IMR-90 (cell line): ENCODE data around the gene LRRC47. TPM values are rescaled to one million over a fixed set of nuclear protein-coding genes. Genes with fewer than 3 reads are reported as not detected.

Experiments
- ATAC-seq: fragments of 200-7000 bp; cut with Tn5 transposase; 2 replicates; pipeline ENCODE4 v1.9.1; 2020; ENCODE audit warnings: low read depth, mild to moderate bottlenecking, moderate library complexity
- BruUV-seq: library from RNA; stranded (reverse); fragments of 400-500 nt; replicated peaks from 2 replicates; lab custom pipeline; 2021; lab: Mats Ljungman, UMichigan
- CTCF ChIA-PET: fragments of 300-600 bp; formaldehyde crosslinking; extraction: SDS; loops from one replicate; lab custom pipeline; 2021; ENCODE audit warnings: antibody characterized with exemption; lab: Yijun Ruan, JAX
- POLR2A ChIA-PET: fragments of 300-600 bp; sonication (Branson Sonifier 250); formaldehyde crosslinking; loops from one replicate; lab custom pipeline; 2022; ENCODE audit warnings: antibody characterized with exemption; ENCODE audit not compliant: unreplicated experiment; lab: Charles Lee
- DNase-seq: peaks from one replicate; pipeline ENCODE4 v3.0.0; 2013
- H2AFZ ChIP-seq: replicated peaks from 2 replicates; pipeline ENCODE3; 2013; ENCODE audit warnings: low read length, mild to moderate bottlenecking; ENCODE audit not compliant: poor library complexity
- H2AK5ac ChIP-seq: 2 replicates; pipeline ENCODE4 v1.6.1; 2013; ENCODE audit warnings: low read depth, low read length, inconsistent platforms
- H2AK9ac ChIP-seq: replicated peaks from 2 replicates; pipeline ENCODE3; 2013; ENCODE audit warnings: mild to moderate bottlenecking, low read depth, low read length, moderate library complexity; ENCODE audit not compliant: poor library complexity
- H2BK120ac ChIP-seq: 2 replicates; pipeline ENCODE4 v1.6.1; 2013; ENCODE audit warnings: low read depth, low read length, inconsistent platforms
- H2BK15ac ChIP-seq: 3 replicates; pipeline ENCODE4 v1.6.1; 2013; ENCODE audit warnings: low read depth, low read length, inconsistent platforms
- H2BK20ac ChIP-seq: 2 replicates; pipeline ENCODE4 v1.6.1; 2013; ENCODE audit warnings: low read depth, mild to moderate bottlenecking, inconsistent platforms, low read length, moderate library complexity
- H2BK5ac ChIP-seq: 2 replicates; pipeline ENCODE4 v1.6.1; 2013; ENCODE audit warnings: mild to moderate bottlenecking, low read depth, low read length, inconsistent platforms; ENCODE audit not compliant: poor library complexity, severe bottlenecking
- H3K14ac ChIP-seq: replicated peaks from 2 replicates; pipeline ENCODE4 v1.6.1; 2013; ENCODE audit warnings: low read depth, low read length, inconsistent platforms
- H3K18ac ChIP-seq: 2 replicates; pipeline ENCODE4 v1.6.1; 2013; ENCODE audit warnings: low read depth, low read length, control low read depth
- H3K23ac ChIP-seq: 2 replicates; pipeline ENCODE4 v1.6.1; 2013; ENCODE audit warnings: low read depth, low read length, inconsistent platforms
- H3K27ac ChIP-seq: 2 replicates; pipeline ENCODE4 v1.5.1; 2013; ENCODE audit warnings: mild to moderate bottlenecking, control low read depth, low read length; ENCODE audit not compliant: insufficient read depth
- H3K27me3 ChIP-seq: 2 replicates; pipeline ENCODE4 v1.6.1; 2013; ENCODE audit warnings: low read length; ENCODE audit not compliant: control insufficient read depth, insufficient read depth
- H3K36me3 ChIP-seq: 2 replicates; pipeline ENCODE4 v1.6.1; 2013; ENCODE audit warnings: low read length, mixed read lengths; ENCODE audit not compliant: control insufficient read depth, insufficient read depth
- H3K4ac ChIP-seq: 2 replicates; pipeline ENCODE4 v1.6.1; 2013; ENCODE audit warnings: low read depth, low read length, inconsistent platforms
- H3K4me1 ChIP-seq: 2 replicates; pipeline ENCODE4 v1.6.1; 2013; ENCODE audit warnings: low read length, mixed read lengths; ENCODE audit not compliant: control insufficient read depth, insufficient read depth
- H3K4me2 ChIP-seq: 2 replicates; pipeline ENCODE4 v1.6.1; 2013; ENCODE audit warnings: low read depth, mild to moderate bottlenecking, control low read depth, low read length, moderate library complexity
- H3K4me3 ChIP-seq: 2 replicates; pipeline ENCODE4 v1.5.1; 2013; ENCODE audit warnings: low read depth, mild to moderate bottlenecking, control low read depth, low read length, moderate library complexity; ENCODE audit not compliant: insufficient read depth
- H3K56ac ChIP-seq: 2 replicates; pipeline ENCODE4 v1.6.1; 2013; ENCODE audit warnings: low read length, inconsistent platforms; ENCODE audit not compliant: insufficient read depth; ENCODE audit errors: extremely low read depth
- H3K79me1 ChIP-seq, 2 experiments: 2 replicates each; pipeline ENCODE4 v1.6.1; 2013; ENCODE audit warnings: low read length in 2 of 2, inconsistent platforms in 1 of 2, low read depth in 1 of 2
- H3K9ac ChIP-seq: 2 replicates; pipeline ENCODE4 v1.6.1; 2013; ENCODE audit warnings: low read depth, low read length, control low read depth
- H3K9me1 ChIP-seq: 2 replicates; pipeline ENCODE4 v1.6.1; 2013; ENCODE audit warnings: low read length, inconsistent platforms; ENCODE audit not compliant: insufficient read depth
- H3K9me3 ChIP-seq: 2 replicates; pipeline ENCODE4 v1.6.1; 2013; ENCODE audit warnings: low read length; ENCODE audit not compliant: control insufficient read depth, insufficient read depth
- H4K20me1 ChIP-seq: 2 replicates; pipeline ENCODE4 v1.6.1; 2013; ENCODE audit warnings: low read length, inconsistent platforms; ENCODE audit not compliant: insufficient read depth
- H4K5ac ChIP-seq: 2 replicates; pipeline ENCODE4 v1.6.1; 2013; ENCODE audit warnings: mild to moderate bottlenecking, low read depth, low read length, control low read depth
- H4K8ac ChIP-seq, 2 experiments: 2 replicates each; pipeline ENCODE4 v1.6.1; 2013; ENCODE audit warnings: low read depth in 2 of 2, low read length in 2 of 2, control low read depth in 1 of 2, inconsistent platforms in 1 of 2
- H4K91ac ChIP-seq: 2 replicates; pipeline ENCODE4 v1.6.1; 2013; ENCODE audit warnings: low read depth, low read length, inconsistent platforms; ENCODE audit not compliant: insufficient read depth
- BHLHE40 ChIP-seq: fragments of 150-350 bp; IDR thresholded peaks from 2 replicates; pipeline ENCODE4 v1.6.1; 2016; ENCODE audit warnings: mild to moderate bottlenecking, low read depth, low read length
- CHD1 ChIP-seq: IDR thresholded peaks from 2 replicates; pipeline ENCODE4 v1.6.1; 2012; ENCODE audit warnings: low read depth, low read length, improper control_type of control experiment
- CTCF ChIP-seq: conservative IDR thresholded peaks from 2 replicates; pipeline ENCODE4 v1.5.1; 2012; ENCODE audit warnings: mild to moderate bottlenecking, low read depth, low read length, improper control_type of control experiment
- FOS ChIP-seq: fragments of 150-350 bp; IDR thresholded peaks from 2 replicates; pipeline ENCODE4 v1.6.1; 2016; ENCODE audit warnings: low read depth, low read length
- MAZ ChIP-seq: IDR thresholded peaks from 2 replicates; pipeline ENCODE4 v1.6.1; 2012; ENCODE audit warnings: low read depth, mild to moderate bottlenecking, low read length, improper control_type of control experiment, moderate library complexity, borderline replicate concordance
- POLR2A ChIP-seq: IDR thresholded peaks from 2 replicates; pipeline ENCODE4 v1.6.1; 2012; ENCODE audit warnings: mild to moderate bottlenecking, low read depth, low read length
- RAD21 ChIP-seq: IDR thresholded peaks from 2 replicates; pipeline ENCODE4 v1.6.1; 2012; ENCODE audit warnings: low read length, improper control_type of control experiment
- RFX5 ChIP-seq: IDR thresholded peaks from 2 replicates; pipeline ENCODE4 v1.8.0; 2012; ENCODE audit warnings: low read depth, mild to moderate bottlenecking, low read length, moderate library complexity
- WGBS, 2 experiments: methylation state at CpG; one replicate each; pipeline versions ENCODE4 v1.1.5 to v1.1.7; 2013; ENCODE audit warnings: missing lambda C conversion rate in 2 of 2; ENCODE audit not compliant: insufficient read length in 1 of 2; ENCODE audit errors: extremely low coverage in 2 of 2; 5-methylcytosine and 5-hydroxymethylcytosine counted together
- dilution Hi-C: fragments of 300-500 bp; cut with HindIII; formaldehyde crosslinking; loops from one replicate; pipeline ENCODE4 v1.14.3; 2018; ENCODE audit warnings: low sequenced_read_pairs; ENCODE audit not compliant: unreplicated experiment
- in situ Hi-C: fragments of 300-500 bp; cut with MboI; formaldehyde crosslinking; loops from 3 replicates; pipeline ENCODE4 v1.14.3; 2019; ENCODE audit warnings: low sequenced_read_pairs, inconsistent platforms, mixed read lengths
- intact Hi-C: fragments of 100-400 bp; cut with micrococcal nuclease; formaldehyde crosslinking; loops from 2 replicates; pipeline ENCODE4 v1.10.0; 2022
- polyA plus RNA-seq, 3 experiments: library from polyadenylated mRNA; depleted of rRNA; stranded (reverse); fragments of >200 nt; gene quantifications; 2 replicates each; pipeline ENCODE4 v1.2.3, GENCODE V29; 2012; ENCODE audit warnings: low replicate concordance in 1 of 3
- total RNA-seq: library from RNA; depleted of rRNA; stranded (reverse); fragments of >200 nt; gene quantifications from 2 replicates; pipeline ENCODE4 v1.2.3, GENCODE V29; 2012

Gene LRRC47
- total and polyA plus RNA-seq, 2 of the 4 experiments (the other 2 are of a cell fraction), result 15.2 to 19.7 TPM

GRCh38 chr1:3744646-3745045 lies 51.7 kb downstream of the LRRC47 start:
- no peak overlapping the region for H3K23ac ChIP-seq
- in situ Hi-C loops, result no loop called here
- H3K9me3 ChIP-seq, result no peaks in the 10 kb centered on the region
- dilution Hi-C loops, result no loop called here
- no peak overlapping the region for H3K4me3 ChIP-seq
- H3K56ac ChIP-seq, result no peak overlapping the region
- no peak for TF ChIP-seq CHD1
- TF ChIP-seq RAD21, result no peak
- TF ChIP-seq FOS, result no peak
- TF ChIP-seq POLR2A, result no peak
- TF ChIP-seq CTCF, result no peak
- no peak for TF ChIP-seq BHLHE40
- TF ChIP-seq RFX5, result no peak
- TF ChIP-seq MAZ, result no peak
- peaks cover 27% of the 10 kb centered on the region for H3K36me3 ChIP-seq
- H3K79me1 ChIP-seq, result peaks cover 15 to 27% of the 10 kb centered on the region in 2 experiments
- H3K14ac ChIP-seq, result no peak overlapping the region
- DNase-seq (no peak), ATAC-seq (no peak)
- H3K9me1 ChIP-seq, result peaks cover 10% of the 10 kb centered on the region; the same call in 1 of the 2 replicates
- H2AK5ac ChIP-seq, result no peak overlapping the region
- H2BK15ac ChIP-seq, result no peak overlapping the region
- H3K4ac ChIP-seq, result no peak overlapping the region
- H4K20me1 ChIP-seq, result no peaks in the 10 kb centered on the region; the same call in 1 of the 2 replicates
- no peak overlapping the region for H3K4me2 ChIP-seq
- H4K5ac ChIP-seq, result no peak overlapping the region
- peaks cover 8% of the 10 kb centered on the region; the same call in 1 of the 2 replicates for H3K4me1 ChIP-seq
- no peak overlapping the region for H4K8ac ChIP-seq
- WGBS, 2 experiments, result 88% methylated on average over 5 of the region's 10 CpGs; no CpG with 5 or more reads in 1 of the 2 experiments
- CTCF ChIA-PET, result no interaction called here
- H3K27ac ChIP-seq, result no peak overlapping the region
- H2AFZ ChIP-seq, result no peak overlapping the region
- H3K27me3 ChIP-seq, result peaks cover 2% of the 10 kb centered on the region; the same call in 1 of the 2 replicates
- no peak overlapping the region for H2BK120ac ChIP-seq
- no peak overlapping the region for H4K91ac ChIP-seq
- POLR2A ChIA-PET, result no interaction called here
- H3K18ac ChIP-seq, result no peak overlapping the region
- BruUV-seq, result no TSS peak
- H3K9ac ChIP-seq, result no peak overlapping the region
- H2BK20ac ChIP-seq, result no peak overlapping the region
- peak overlapping the region; percentile 50 for H2AK9ac ChIP-seq
- no peak overlapping the region for H2BK5ac ChIP-seq
- intact Hi-C loops, result no loop called here
